HCT116 (cell line): Measurements from ENCODE around the gene MCRIP1. TPM values are rescaled to one million over a fixed set of nuclear protein-coding genes. Genes with fewer than 3 reads are reported as not detected.

Source experiments
- ATAC-seq: fragments of 200-7000 bp; cut with Tn5 transposase; 2 replicates; pipeline ENCODE4 v1.9.1; 2020; ENCODE audit warnings: mild to moderate bottlenecking, moderate library complexity
- BruUV-seq: library from RNA; stranded (reverse); fragments of 400-500 nt; replicated peaks from 2 replicates; lab custom pipeline; 2021; lab: Mats Ljungman, UMichigan
- CTCF ChIA-PET: fragments of 300-600 bp; sonication (Branson Sonifier 250); formaldehyde crosslinking; loops from one replicate; lab custom pipeline; 2021; ENCODE audit warnings: antibody characterized with exemption; lab: Charles Lee
- POLR2A ChIA-PET: fragments of 300-600, 350-600 bp; sonication (Branson Sonifier 250); formaldehyde crosslinking; loops from one replicate; lab custom pipeline; 2021; ENCODE audit warnings: antibody characterized with exemption; lab: Charles Lee
- RAD21 ChIA-PET, 2 experiments: fragments of 300-600 bp; sonication (Branson Sonifier 250); formaldehyde crosslinking; loops; one replicate each; lab custom pipeline; 2023; ENCODE audit warnings: low total read pairs in 2 of 2; ENCODE audit not compliant: uncharacterized antibody in 2 of 2, unreplicated experiment in 2 of 2, low non-redundant PET in 1 of 2; lab: Charles Lee
- DNase-seq: peaks from one replicate; pipeline ENCODE4 v3.0.0-alpha.2; 2010; ENCODE audit warnings: low read depth, low spot score
- H2AFZ ChIP-seq: fragments of 200-600 bp; shearing (Covaris generic), sonication (generic); 2 replicates; pipeline ENCODE4 v1.6.1; 2017; ENCODE audit warnings: low read depth, mixed run types, mixed read lengths, antibody characterized with exemption, low read length; ENCODE audit not compliant: poor library complexity, severe bottlenecking
- H3K27ac ChIP-seq: 2 replicates; pipeline ENCODE4 v1.5.1; 2012; ENCODE audit warnings: low read depth, low read length
- H3K27me3 ChIP-seq: fragments of 200-600 bp; sonication (generic); 2 replicates; pipeline ENCODE4 v1.6.1; 2016; ENCODE audit warnings: mixed run types, low read length, mixed read lengths; ENCODE audit not compliant: insufficient read depth
- H3K36me3 ChIP-seq, 2 experiments: fragments of 200-500 bp in 1 of 2; fragments of 200-600 bp in 1 of 2; sonication (Bioruptor generic) in 1 of 2; sonication (generic) in 1 of 2; 2 replicates each; pipeline versions ENCODE4 v1.5.1 to v1.6.1; 2014 to 2016; ENCODE audit warnings: low read length in 2 of 2, inconsistent platforms in 1 of 2, mixed read lengths in 1 of 2, mixed run types in 1 of 2; ENCODE audit not compliant: insufficient read depth in 2 of 2, control insufficient read depth in 1 of 2
- H3K4me1 ChIP-seq, 2 experiments: fragments of 200-600 bp in 1 of 2; sonication (generic) in 1 of 2; 2 replicates each; pipeline versions ENCODE4 v1.5.1 to v1.6.1; 2012 to 2017; ENCODE audit warnings: low read length in 2 of 2, inconsistent platforms in 1 of 2, mild to moderate bottlenecking in 1 of 2, mixed read lengths in 1 of 2, mixed run types in 1 of 2, moderate library complexity in 1 of 2; ENCODE audit not compliant: insufficient read depth in 2 of 2, control insufficient read depth in 1 of 2
- H3K4me2 ChIP-seq: fragments of 200-600 bp; sonication (generic); 2 replicates; pipeline ENCODE4 v1.6.1; 2017; ENCODE audit warnings: mixed run types, low read length, mixed read lengths
- H3K4me3 ChIP-seq, 2 experiments: fragments of 200-600 bp in 1 of 2; sonication (generic) in 1 of 2; replicated peaks in 1 of 2; 2 replicates each; pipeline ENCODE4 v1.5.1; 2011 to 2016; ENCODE audit warnings: low read length in 2 of 2, control low read depth in 1 of 2, low read depth in 1 of 2, mild to moderate bottlenecking in 1 of 2, mixed read lengths in 1 of 2, mixed run types in 1 of 2
- H3K79me2 ChIP-seq: fragments of 200-600 bp; sonication (generic); 2 replicates; pipeline ENCODE4 v1.6.1; 2017; ENCODE audit warnings: mild to moderate bottlenecking, mixed run types, low read length, moderate library complexity, mixed read lengths; ENCODE audit not compliant: insufficient read depth
- H3K9ac ChIP-seq: fragments of 200-600 bp; sonication (generic); 2 replicates; pipeline ENCODE4 v1.6.1; 2016; ENCODE audit warnings: low read length, mixed read lengths
- H3K9me2 ChIP-seq: fragments of 200-600 bp; sonication (generic), shearing (Covaris generic); 2 replicates; pipeline ENCODE4 v1.6.1; 2017; ENCODE audit warnings: mixed run types, mild to moderate bottlenecking, moderate library complexity; ENCODE audit not compliant: insufficient read depth
- H3K9me3 ChIP-seq, 2 experiments: fragments of 200-500 bp in 1 of 2; fragments of 200-600 bp in 1 of 2; sonication (Bioruptor generic) in 1 of 2; sonication (generic) in 1 of 2; 2 replicates each; pipeline ENCODE4 v1.6.1; 2014 to 2017; ENCODE audit warnings: low read length in 2 of 2, mixed read lengths in 2 of 2, inconsistent platforms in 1 of 2, low read depth in 1 of 2, mild to moderate bottlenecking in 1 of 2, mixed run types in 1 of 2, moderate library complexity in 1 of 2; ENCODE audit not compliant: control insufficient read depth in 1 of 2, insufficient read depth in 1 of 2
- H4K20me1 ChIP-seq: fragments of 200-600 bp; sonication (generic), shearing (Covaris generic); 2 replicates; pipeline ENCODE4 v1.6.1; 2017; ENCODE audit warnings: mixed run types, mild to moderate bottlenecking, moderate library complexity; ENCODE audit not compliant: insufficient read depth
- ATF3 ChIP-seq: IDR thresholded peaks from 2 replicates; pipeline ENCODE4 v1.6.1; 2012
- CBX3 ChIP-seq: IDR thresholded peaks from 2 replicates; pipeline ENCODE4 v1.6.1; 2012; ENCODE audit warnings: low read depth
- CTCF ChIP-seq, 3 experiments: fragments of 200-600 bp in 1 of 3; sonication (generic) in 1 of 3; IDR thresholded peaks in 2 of 3; conservative IDR thresholded peaks in 1 of 3; 2 replicates each; pipeline ENCODE4 v1.5.1; 2012 to 2017; ENCODE audit warnings: low read depth in 2 of 3, low read length in 2 of 3, antibody characterized with exemption in 1 of 3, borderline replicate concordance in 1 of 3, control low read depth in 1 of 3, mild to moderate bottlenecking in 1 of 3, mixed read lengths in 1 of 3, mixed run types in 1 of 3, moderate library complexity in 1 of 3; ENCODE audit not compliant: insufficient read depth in 1 of 3
- EGR1 ChIP-seq: IDR thresholded peaks from 2 replicates; pipeline ENCODE4 v1.6.1; 2012; ENCODE audit warnings: low read depth
- ELF1 ChIP-seq: IDR thresholded peaks from 2 replicates; pipeline ENCODE4 v1.6.1; 2012; ENCODE audit warnings: low read depth, borderline replicate concordance
- EZH2 ChIP-seq: fragments of 200-600 bp; sonication (generic); IDR thresholded peaks from 2 replicates; pipeline ENCODE4 v1.6.1; 2017; ENCODE audit warnings: antibody characterized with exemption, mixed run types
- EZH2phosphoT487 ChIP-seq: fragments of 200-600 bp; IDR thresholded peaks from 2 replicates; pipeline ENCODE4 v1.6.1; 2018; ENCODE audit warnings: antibody characterized with exemption, borderline replicate concordance
- FOSL1 ChIP-seq: IDR thresholded peaks from 2 replicates; pipeline ENCODE4 v1.6.1; 2012; ENCODE audit warnings: low read depth
- JUND ChIP-seq: IDR thresholded peaks from 2 replicates; pipeline ENCODE4 v1.6.1; 2012
- POLR2A ChIP-seq: IDR thresholded peaks from 2 replicates; pipeline ENCODE4 v1.7.0; 2011; ENCODE audit warnings: borderline replicate concordance; ENCODE audit not compliant: insufficient read depth, insufficient read length; ENCODE audit errors: extremely low read depth
- POLR2AphosphoS5 ChIP-seq: IDR thresholded peaks from 2 replicates; pipeline ENCODE4 v1.6.1; 2011; ENCODE audit warnings: mild to moderate bottlenecking, low read depth, low read length, moderate library complexity
- RAD21 ChIP-seq: IDR thresholded peaks from 2 replicates; pipeline ENCODE4 v1.6.1; 2012; ENCODE audit warnings: low read depth, mild to moderate bottlenecking
- SIN3A ChIP-seq: IDR thresholded peaks from 2 replicates; pipeline ENCODE4 v1.6.1; 2012; ENCODE audit warnings: low read depth
- SP1 ChIP-seq: IDR thresholded peaks from 2 replicates; pipeline ENCODE4 v1.6.1; 2012; ENCODE audit warnings: low read depth
- YY1 ChIP-seq: IDR thresholded peaks from 2 replicates; pipeline ENCODE4 v1.6.1; 2011; ENCODE audit warnings: low read length, low read depth, moderate library complexity, mild to moderate bottlenecking; ENCODE audit not compliant: insufficient replicate concordance; ENCODE audit errors: extremely low read depth
- ZBTB33 ChIP-seq: IDR thresholded peaks from 2 replicates; pipeline ENCODE4 v1.6.1; 2011; ENCODE audit warnings: mild to moderate bottlenecking, low read length, moderate library complexity; ENCODE audit not compliant: insufficient replicate concordance; ENCODE audit errors: extremely low read depth
- ZFX ChIP-seq: fragments of 450-650 bp; IDR thresholded peaks from 2 replicates; pipeline ENCODE4 v1.6.1; 2017
- ZNF274 ChIP-seq: fragments of 200-500 bp; sonication (Bioruptor generic); IDR thresholded peaks from 2 replicates; pipeline ENCODE4 v1.6.1; 2014; ENCODE audit warnings: mild to moderate bottlenecking, low read depth, low read length, inconsistent platforms
- intact Hi-C: fragments of 100-400 bp; cut with micrococcal nuclease; formaldehyde crosslinking; loops from 2 replicates; pipeline ENCODE4 v1.10.0; 2022
- total RNA-seq: library from RNA; stranded (reverse); gene quantifications from one replicate; pipeline ENCODE4 v1.2.1, GENCODE V29; 2021; ENCODE audit not compliant: unreplicated experiment

Gene MCRIP1
- total RNA-seq, 1 experiment from 2014 or later: 59.2 TPM

GRCh38 chr17:81819708-81820107, 13.4 kb downstream of the MCRIP1 start:
- ATAC-seq (no peak), DNase-seq (no peak)
- H3K9me2 ChIP-seq: no peaks in the 10 kb centered on the region
- no TSS peak for BruUV-seq
- no peak overlapping the region for H3K4me2 ChIP-seq
- no peak overlapping the region for H3K9ac ChIP-seq
- H3K79me2 ChIP-seq: no peaks in the 10 kb centered on the region
- H3K9me3 ChIP-seq: no peaks in the 10 kb centered on the region
- CTCF ChIA-PET: no interaction called here
- peaks cover 16 to 32% of the 10 kb centered on the region in 2 experiments for H3K4me1 ChIP-seq
- intact Hi-C loops: no loop called here
- no peaks in the 10 kb centered on the region for H3K27me3 ChIP-seq
- no peaks in the 10 kb centered on the region for H4K20me1 ChIP-seq
- TF ChIP-seq RAD21 (no peak), ZFX (no peak)
- no peak overlapping the region for H3K4me3 ChIP-seq
- H3K36me3 ChIP-seq: no peaks in the 10 kb centered on the region
- RAD21 ChIA-PET: no interaction called here
- POLR2A ChIA-PET: no interaction called here
- H2AFZ ChIP-seq: no peak overlapping the region
- no peak overlapping the region for H3K27ac ChIP-seq

- Histone ChIP-seq H3K9me3 (no peaks in the 10 kb centered on the region), H3K79me2 (no peaks in the 10 kb centered on the region), H3K4me2 (no peak overlapping the region), H3K27ac (no peak overlapping the region), H3K27me3 (no peaks in the 10 kb centered on the region), H2AFZ (no peak overlapping the region), H3K4me1 (peaks cover 16 to 33% of the 10 kb centered on the region in 2 experiments), H3K9me2 (no peaks in the 10 kb centered on the region), H3K9ac (no peak overlapping the region), H3K36me3 (no peaks in the 10 kb centered on the region), H4K20me1 (no peaks in the 10 kb centered on the region), H3K4me3 (no peak overlapping the region)
- RAD21 ChIA-PET: no interaction called here
- DNase-seq (no peak), ATAC-seq (no peak)
- intact Hi-C loops: no loop called here
- POLR2A ChIA-PET: no interaction called here
- no TSS peak for BruUV-seq
- TF ChIP-seq YY1 (no peak), JUND (no peak), POLR2AphosphoS5 (no peak), EZH2phosphoT487 (no peak), POLR2A (no peak), EGR1 (no peak), ZBTB33 (no peak), CBX3 (no peak), ZNF274 (no peak), SP1 (no peak), CTCF (IDR thresholded peaks at IDR 0.05 in 2 of 3, conservative IDR thresholded peaks at IDR 0.05 in 1 of 3; ENCODE audit: borderline replicate concordance in 1 of 3, insufficient read depth in 1 of 3, low read depth in 2 of 3, low read length in 2 of 3) (no peak), ELF1 (no peak), SIN3A (no peak), EZH2 (no peak), FOSL1 (no peak), ATF3 (no peak)
- CTCF ChIA-PET: no interaction called here
These were observed 15.3 kb downstream of the MCRIP1 start for GRCh38 chr17:81817758-81818147.
